HepG2 (cell line): Measurements from ENCODE around the gene TMCC1. TPM values are rescaled to one million over a fixed set of nuclear protein-coding genes. Genes with fewer than 3 reads are reported as not detected.
A peak's percentile ranks its signal among the peaks of the same experiment; 100 is the strongest.
"Not testable (repeated sequence)": the region's sequence is repeated elsewhere in the genome, so short reads cannot be mapped to it uniquely, and the experiment has no call there.

Experiments
- ATAC-seq: fragments of 200-7000 bp; cut with Tn5 transposase; 3 replicates; pipeline ENCODE4 v1.9.1; 2020; ENCODE audit warnings: mild to moderate bottlenecking, moderate library complexity
- BruUV-seq: library from RNA; stranded (reverse); fragments of 400-500 nt; replicated peaks from 2 replicates; lab custom pipeline; 2021; lab: Mats Ljungman, UMichigan
- CTCF ChIA-PET: fragments of 300-600 bp; formaldehyde crosslinking; extraction: SDS; loops from one replicate; lab custom pipeline; 2021; ENCODE audit warnings: low total read pairs, inconsistent platforms, low intra/inter-chr PET ratio; lab: Yijun Ruan, JAX
- POLR2A ChIA-PET: fragments of 350-600 bp; sonication (Branson Sonifier 250); formaldehyde crosslinking; loops from one replicate; lab custom pipeline; 2020; ENCODE audit warnings: antibody characterized with exemption, inconsistent platforms; lab: Yijun Ruan, JAX
- DNase-seq: peaks from one replicate; pipeline ENCODE4 v3.0.0-alpha.2; 2015; ENCODE audit warnings: low spot score
- FAIRE-seq: peaks from 3 replicates; lab custom pipeline; 2011; peaks lifted over from hg19 to GRCh38; lab: Jason Lieb, UNC
- H2AFZ ChIP-seq: one replicate; pipeline ENCODE4 v1.6.1; 2011; ENCODE audit warnings: low read length, inconsistent platforms
- H3K27ac ChIP-seq: fragments of 300-600 bp; 3 replicates; pipeline ENCODE4 v1.8.0; 2011; ENCODE audit warnings: mixed run types, mild to moderate bottlenecking, mixed read lengths, low read length, inconsistent platforms; ENCODE audit not compliant: insufficient read depth; ENCODE audit errors: extremely low read length
- H3K27me3 ChIP-seq, 2 experiments: fragments of 200-600 bp in 1 of 2; 2 replicates in 1 of 2; 3 replicates in 1 of 2; pipeline versions ENCODE4 v1.6.0 to v1.8.0; 2011; ENCODE audit warnings: low read length in 2 of 2, mild to moderate bottlenecking in 2 of 2, moderate library complexity in 2 of 2, inconsistent platforms in 1 of 2; ENCODE audit not compliant: insufficient read depth in 2 of 2, control insufficient read depth in 1 of 2
- H3K36me3 ChIP-seq, 2 experiments: fragments of 200-600 bp in 1 of 2; replicated peaks in 1 of 2; 2 replicates in 1 of 2; 3 replicates in 1 of 2; pipeline versions ENCODE4 v1.5.1 to v1.8.0; 2011; ENCODE audit warnings: low read length in 2 of 2, inconsistent platforms in 1 of 2; ENCODE audit not compliant: insufficient read depth in 2 of 2, control insufficient read depth in 1 of 2
- H3K4me1 ChIP-seq: 2 replicates; pipeline ENCODE4 v1.5.1; 2012; ENCODE audit warnings: low read length, inconsistent platforms; ENCODE audit not compliant: insufficient read depth
- H3K4me2 ChIP-seq: 2 replicates; pipeline ENCODE4 v1.6.0; 2011; ENCODE audit warnings: low read depth, low read length, inconsistent platforms
- H3K4me3 ChIP-seq, 3 experiments: fragments of 200-600 bp in 1 of 3; sonication (generic), shearing (Covaris generic) in 1 of 3; replicated peaks in 1 of 3; 2 replicates each; pipeline ENCODE4 v1.5.1; 2011 to 2016; ENCODE audit warnings: low read length in 3 of 3, inconsistent platforms in 2 of 3, low read depth in 2 of 3, mild to moderate bottlenecking in 2 of 3, control low read depth in 1 of 3, mixed read lengths in 1 of 3; ENCODE audit not compliant: insufficient read depth in 1 of 3
- H3K79me2 ChIP-seq: one replicate; pipeline ENCODE4 v1.6.1; 2011; ENCODE audit warnings: low read length, inconsistent platforms; ENCODE audit not compliant: insufficient read depth
- H3K9ac ChIP-seq: 2 replicates; pipeline ENCODE4 v1.6.0; 2011; ENCODE audit warnings: mild to moderate bottlenecking, low read depth, low read length, inconsistent platforms; ENCODE audit not compliant: insufficient read depth
- H3K9me3 ChIP-seq: 2 replicates; pipeline ENCODE4 v1.5.1; 2012; ENCODE audit warnings: mild to moderate bottlenecking, low read length
- H4K20me1 ChIP-seq: 2 replicates; pipeline ENCODE4 v1.6.0; 2011; ENCODE audit warnings: inconsistent platforms, mild to moderate bottlenecking, low read length, moderate library complexity; ENCODE audit not compliant: insufficient read depth
- ATF7 ChIP-seq, 2 experiments: fragments of 450-650 bp in 1 of 2; sonication (generic) in 1 of 2; formaldehyde crosslinking in 1 of 2; IDR thresholded peaks; 2 replicates each; pipeline versions ENCODE4 v1.4.0 to v1.6.1; 2016 to 2020; ENCODE audit warnings: antibody characterized with exemption in 1 of 2, mild to moderate bottlenecking in 1 of 2, missing genetic modification reagents in 1 of 2
- CHD4 ChIP-seq: fragments of 200-600 bp; sonication (generic); IDR thresholded peaks from 2 replicates; pipeline ENCODE4 v1.7.0; 2017; ENCODE audit warnings: mild to moderate bottlenecking, low read length, borderline replicate concordance
- KAT8 ChIP-seq: IDR thresholded peaks from 2 replicates; pipeline ENCODE4 v1.6.1; 2016; ENCODE audit warnings: missing genetic modification reagents, missing compliant biosample characterization
- PHF5A ChIP-seq: IDR thresholded peaks from one replicate; pipeline ENCODE4 v1.6.1; 2018; ENCODE audit warnings: low read depth, missing genetic modification reagents; ENCODE audit not compliant: unreplicated experiment
- SAP130 ChIP-seq: IDR thresholded peaks from 2 replicates; pipeline ENCODE4 v1.6.1; 2016; ENCODE audit warnings: low read depth
- TRAFD1 ChIP-seq: sonication (generic); formaldehyde crosslinking; IDR thresholded peaks from 2 replicates; pipeline ENCODE4 v1.5.1; 2020; ENCODE audit warnings: missing genetic modification reagents, mild to moderate bottlenecking, borderline replicate concordance
- ZC3H13 ChIP-seq: sonication (generic); formaldehyde crosslinking; IDR thresholded peaks from 2 replicates; pipeline ENCODE4 v1.8.1; 2023; ENCODE audit warnings: mild to moderate bottlenecking, missing genetic modification reagents, moderate library complexity
- ZGPAT ChIP-seq: IDR thresholded peaks from 2 replicates; pipeline ENCODE4 v1.6.1; 2016; ENCODE audit warnings: mild to moderate bottlenecking
- WGBS: methylation state at CpG from one replicate; pipeline ENCODE4 v1.1.6; 2017; ENCODE audit warnings: low lambda C conversion rate; 5-methylcytosine and 5-hydroxymethylcytosine counted together
- in situ Hi-C: cut with HindIII; loops from 2 replicates; pipeline ENCODE4 v1.10.0; 2017; ENCODE audit warnings: low pct_unique_long_range_greater_than_20kb; ENCODE audit not compliant: extremely low pct_ligation_motif_present
- intact Hi-C: fragments of 100-400 bp; cut with micrococcal nuclease; formaldehyde crosslinking; loops from one replicate; pipeline ENCODE4 v1.10.0; 2022; ENCODE audit not compliant: unreplicated experiment
- polyA plus RNA-seq, 8 experiments: library from polyadenylated mRNA; depleted of rRNA in 3 of 8; stranded (reverse) in 7 of 8; unstranded in 1 of 8; fragments of >200 nt; fragmentation: Illumina TruSeq in 4 of 8; extraction: Trizol in 4 of 8; gene quantifications; 2 replicates each; pipeline versions ENCODE4 v1.2.1 to v1.2.3, GENCODE V29; 2011 to 2016; ENCODE audit warnings: low read depth in 4 of 8, missing spikeins in 1 of 8, mixed read lengths in 1 of 8; ENCODE audit not compliant: insufficient read depth in 1 of 8
- total RNA-seq, 5 experiments: library from RNA; depleted of rRNA; stranded (reverse); fragments of >200 nt; fragmentation: Illumina TruSeq; extraction: Trizol; gene quantifications; 2 replicates each; pipeline ENCODE4 v1.2.3, GENCODE V29; 2016; ENCODE audit warnings: low read depth in 1 of 5

Gene TMCC1
- total and polyA plus RNA-seq, 2 of the 13 experiments (the other 11 are each of a cell fraction or from before 2014, with no cell fraction given): 12.1 to 264 TPM

GRCh38 chr3:129644836-129645235 is 248.7 kb downstream of the TMCC1 start:
- intact Hi-C loops: loop anchor here (5.0 kb wide), 1 partner anchor 287 kb away; no protein-coding TSS in a partner anchor
- Histone ChIP-seq H3K4me2 (no peak overlapping the region), H3K9ac (no peak overlapping the region), H3K27ac (no peak overlapping the region), H2AFZ (no peak overlapping the region), H3K4me1 (peaks cover 27% of the 10 kb centered on the region), H3K79me2 (no peaks in the 10 kb centered on the region), H3K27me3 (no peaks in the 10 kb centered on the region), H3K4me3 (no peak overlapping the region), H3K36me3 (no peaks in the 10 kb centered on the region; a peak in 2 of 5 replicates), H4K20me1 (peaks cover 11% of the 10 kb centered on the region), H3K9me3 (no peaks in the 10 kb centered on the region)
- no TSS peak for BruUV-seq
- FAIRE-seq: no peak
- TF ChIP-seq CHD4 (no peak), PHF5A (CRISPR knock-in tag) (no peak), TRAFD1 (CRISPR knock-in tag) (no peak), ZC3H13 (CRISPR knock-in tag) (no peak), ATF7 (IDR thresholded peaks at IDR 0.05) (no peak), ATF7 (CRISPR knock-in tag; IDR thresholded peaks at IDR 0.05) (no peak)
- no peak for DNase-seq
- POLR2A ChIA-PET: no interaction called here
- in situ Hi-C loops: no loop called here
- no peak for ATAC-seq
- CTCF ChIA-PET: no interaction called here
- WGBS: 98% methylated on average over 3 of the region's 3 CpGs

GRCh38 chr3:129641567-129642260 is 251.8 kb downstream of the TMCC1 start:
- POLR2A ChIA-PET, in situ Hi-C loops: not testable (repeated sequence)
- TF ChIP-seq ZGPAT (CRISPR knock-in tag) (peak; percentile 35; the same call in 1 of the 2 replicates), KAT8 (0 out of 2 replicates have a peak, but pooled peaks have one; percentile 36), SAP130 (CRISPR knock-in tag) (peak; percentile 7; the same call in 1 of the 2 replicates)

More at GRCh38 chr3:129641567-129642260, 251.8 kb downstream of the TMCC1 start:
- H3K9me3 ChIP-seq, CTCF ChIA-PET, H3K79me2 ChIP-seq, H4K20me1 ChIP-seq, H3K9ac ChIP-seq, DNase-seq, H3K27me3 ChIP-seq, intact Hi-C loops, H3K36me3 ChIP-seq, BruUV-seq, H3K27ac ChIP-seq, H3K4me3 ChIP-seq, FAIRE-seq, H2AFZ ChIP-seq: not testable (repeated sequence)
- 31% methylated on average over 3 of the region's 10 CpGs for WGBS
- Histone ChIP-seq H3K4me1 (peaks cover 28% of the 10 kb centered on the region), H3K4me2 (peak overlapping the region; percentile 27; the same call in 1 of the 2 replicates)
- peak; percentile 33 for ATAC-seq
